Endothelial cell of umbilical vein (primary cell): ENCODE results near the gene CNDP1. TPM values are rescaled to one million over a fixed set of nuclear protein-coding genes. Genes with fewer than 3 reads are reported as not detected.

Experiments
- BruUV-seq: library from RNA; stranded (reverse); fragments of 400-500 nt; replicated peaks from 2 replicates; lab custom pipeline; 2021; lab: Mats Ljungman, UMichigan
- CTCF ChIA-PET: fragments of 300-600, 350-600 bp; sonication (Branson Sonifier 250); formaldehyde crosslinking; loops from one replicate; lab custom pipeline; 2021; ENCODE audit warnings: antibody characterized with exemption, inconsistent platforms; lab: Charles Lee
- POLR2A ChIA-PET: fragments of 300-600, 350-600 bp; sonication (Branson Sonifier 250); formaldehyde crosslinking; loops from one replicate; lab custom pipeline; 2021; ENCODE audit warnings: antibody characterized with exemption, inconsistent platforms; lab: Charles Lee
- DNase-seq: peaks from one replicate; pipeline ENCODE4 v3.0.0-alpha.2; 2011; ENCODE audit warnings: low read depth, low spot score
- FAIRE-seq: peaks from 2 replicates; lab custom pipeline; 2011; peaks lifted over from hg19 to GRCh38; lab: Jason Lieb, UNC
- H2AFZ ChIP-seq: 2 replicates; pipeline ENCODE4 v1.6.0; 2012; ENCODE audit warnings: low read depth, low read length, control low read depth, inconsistent platforms
- H3K27ac ChIP-seq: 2 replicates; pipeline ENCODE4 v1.5.1; 2011; ENCODE audit warnings: low read depth, mild to moderate bottlenecking, control low read depth, low read length, moderate library complexity; ENCODE audit not compliant: insufficient read depth
- H3K27me3 ChIP-seq, 2 experiments: 2 replicates each; pipeline versions ENCODE4 v1.6.0 to v1.6.1; 2011; ENCODE audit warnings: low read length in 2 of 2, mixed read lengths in 1 of 2; ENCODE audit not compliant: control insufficient read depth in 2 of 2, insufficient read depth in 2 of 2
- H3K36me3 ChIP-seq, 2 experiments: 2 replicates in 1 of 2; 3 replicates in 1 of 2; pipeline ENCODE4 v1.5.1; 2011; ENCODE audit warnings: low read length in 2 of 2, mild to moderate bottlenecking in 1 of 2, moderate library complexity in 1 of 2; ENCODE audit not compliant: control insufficient read depth in 2 of 2, insufficient read depth in 2 of 2; ENCODE audit errors: extremely low read depth in 1 of 2
- H3K4me1 ChIP-seq: 3 replicates; pipeline ENCODE4 v1.5.1; 2011; ENCODE audit warnings: mild to moderate bottlenecking, low read length; ENCODE audit not compliant: control insufficient read depth, insufficient read depth; ENCODE audit errors: extremely low read depth
- H3K4me2 ChIP-seq: 2 replicates; pipeline ENCODE4 v1.6.1; 2011; ENCODE audit warnings: low read length, control low read depth, mixed read lengths; ENCODE audit not compliant: insufficient read depth
- H3K4me3 ChIP-seq, 3 experiments: fragments of 200-600 bp in 1 of 3; sonication (generic), shearing (Covaris generic) in 1 of 3; replicated peaks in 1 of 3; 2 replicates each; pipeline ENCODE4 v1.5.1; 2011 to 2016; ENCODE audit warnings: control low read depth in 3 of 3, low read length in 3 of 3, mild to moderate bottlenecking in 2 of 3, inconsistent platforms in 1 of 3, low read depth in 1 of 3, moderate library complexity in 1 of 3; ENCODE audit not compliant: insufficient read depth in 1 of 3
- H3K79me2 ChIP-seq: 2 replicates; pipeline ENCODE4 v1.6.0; 2012; ENCODE audit warnings: low read length, inconsistent platforms; ENCODE audit not compliant: control insufficient read depth, insufficient read depth
- H3K9ac ChIP-seq: replicated peaks from 2 replicates; pipeline ENCODE3; 2011; ENCODE audit warnings: low read length, control low read depth; ENCODE audit not compliant: insufficient read depth; ENCODE audit errors: extremely low read depth
- H3K9me1 ChIP-seq: replicated peaks from 3 replicates; pipeline ENCODE4 v1.6.0; 2011; ENCODE audit warnings: mild to moderate bottlenecking, low read length; ENCODE audit not compliant: control insufficient read depth, insufficient read depth; ENCODE audit errors: extremely low read depth
- H3K9me3 ChIP-seq: replicated peaks from 2 replicates; pipeline ENCODE4 v1.5.1; 2012; ENCODE audit warnings: low read length, inconsistent platforms; ENCODE audit not compliant: control insufficient read depth, insufficient read depth
- H4K20me1 ChIP-seq: replicated peaks from 2 replicates; pipeline ENCODE3; 2011; ENCODE audit warnings: mild to moderate bottlenecking, low read length; ENCODE audit not compliant: control insufficient read depth, insufficient read depth; ENCODE audit errors: extremely low read depth
- EZH2 ChIP-seq: IDR thresholded peaks from 2 replicates; pipeline ENCODE4 v1.6.1; 2012; ENCODE audit warnings: borderline replicate concordance, low read depth, mild to moderate bottlenecking, moderate library complexity, low read length, inconsistent platforms; ENCODE audit not compliant: severe bottlenecking
- FOS ChIP-seq: IDR thresholded peaks from 2 replicates; pipeline ENCODE4 v1.6.1; 2011; ENCODE audit warnings: mild to moderate bottlenecking, low read length, moderate library complexity, borderline replicate concordance; ENCODE audit not compliant: insufficient read depth
- GATA2 ChIP-seq: IDR thresholded peaks from 2 replicates; pipeline ENCODE4 v1.7.0; 2011; ENCODE audit warnings: low read depth, mild to moderate bottlenecking, moderate library complexity, mixed read lengths, low read length; ENCODE audit not compliant: insufficient read length, insufficient read depth
- JUN ChIP-seq: IDR thresholded peaks from 2 replicates; pipeline ENCODE4 v1.6.1; 2011; ENCODE audit warnings: borderline replicate concordance, low read depth; ENCODE audit not compliant: insufficient read length, insufficient read depth
- MYC ChIP-seq: IDR thresholded peaks from one replicate; pipeline ENCODE4 v1.6.1; 2011; ENCODE audit warnings: mild to moderate bottlenecking, low read depth, low read length
- POLR2A ChIP-seq: IDR thresholded peaks from 2 replicates; pipeline ENCODE4 v1.6.1; 2012; ENCODE audit warnings: low read depth, mild to moderate bottlenecking, control low read depth, low read length
- POLR2AphosphoS5 ChIP-seq: IDR thresholded peaks from 2 replicates; pipeline ENCODE4 v1.6.1; 2012; ENCODE audit warnings: low read depth, mild to moderate bottlenecking, control low read depth, low read length, moderate library complexity; ENCODE audit not compliant: insufficient read depth
- dilution Hi-C: fragments of 300-500 bp; cut with MboI; formaldehyde crosslinking; loops from one replicate; pipeline ENCODE4 v1.15.0; 2019; ENCODE audit warnings: low sequenced_read_pairs; ENCODE audit not compliant: extremely low pct_ligation_motif_present
- intact Hi-C: fragments of 100-400 bp; cut with micrococcal nuclease; formaldehyde crosslinking; loops from one replicate; pipeline ENCODE4 v1.10.0; 2022
- polyA plus RNA-seq, 4 experiments: library from polyadenylated mRNA; depleted of rRNA in 3 of 4; stranded (reverse) in 3 of 4; unstranded in 1 of 4; fragments of >200 nt; gene quantifications; 2 replicates each; pipeline versions ENCODE4 v1.2.1 to v1.2.3, GENCODE V29; 2011 to 2012; ENCODE audit warnings: missing spikeins in 1 of 4
- total RNA-seq: library from RNA; stranded (reverse); gene quantifications from 2 replicates; pipeline ENCODE4 v1.2.3, GENCODE V29; 2021
- TF ChIP-seq, protein P1 (sequence below), 2 donors: IDR thresholded peaks; 1 replicate in 1 of 2; 2 replicates in 1 of 2; pipeline ENCODE4 v1.5.1; 2011; ENCODE audit warnings: low read length in 2 of 2, mild to moderate bottlenecking in 2 of 2, moderate library complexity in 2 of 2, control low read depth in 1 of 2, inconsistent platforms in 1 of 2, low read depth in 1 of 2; ENCODE audit not compliant: insufficient read depth in 1 of 2; ENCODE audit errors: extremely low read depth in 1 of 2
- TF ChIP-seq, protein P2 (sequence below): IDR thresholded peaks from 2 replicates; pipeline ENCODE4 v1.6.1; 2011; ENCODE audit not compliant: insufficient read depth, insufficient read length

CNDP1 gene
- total and polyA plus RNA-seq, 2 donors (not counting 3 experiments of a cell fraction or from before 2014, with no cell fraction given) = not detected

DNA sequence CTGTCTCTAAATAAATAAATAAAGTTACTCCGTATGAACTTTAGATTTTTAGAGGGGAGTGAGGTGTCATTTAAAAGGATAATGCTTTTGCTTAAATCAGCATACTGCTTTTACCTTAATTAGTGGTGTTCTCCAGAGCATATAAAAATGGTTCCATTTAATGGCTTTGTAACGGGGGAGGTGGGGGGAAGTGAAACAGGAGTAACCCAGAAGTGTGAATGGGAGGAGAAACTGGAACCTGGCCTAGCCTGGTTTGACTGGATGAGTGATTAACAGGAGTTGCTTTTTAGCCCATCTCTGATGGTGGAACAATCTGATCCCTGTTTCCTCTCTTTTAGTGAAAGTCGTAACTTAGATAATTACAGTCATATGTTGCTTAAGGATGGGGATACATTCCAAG lies 36.5 kb upstream of the CNDP1 start:
- intact Hi-C loops = loop anchor here (2.0 to 10.0 kb wide), 3 partner anchors 707 to 1995 kb away; partner anchors contain the start of gene PTGR3
- BruUV-seq = no TSS peak
- Histone ChIP-seq H3K36me3 (peaks cover 3 to 7% of the 10 kb centered on the region in 2 experiments), H4K20me1 (no peaks in the 10 kb centered on the region), H3K79me2 (peaks cover 23% of the 10 kb centered on the region), H3K4me1 (peaks cover 11% of the 10 kb centered on the region), H3K9me3 (no peaks in the 10 kb centered on the region), H3K4me3 (no peak overlapping the region), H3K9ac (no peak overlapping the region), H2AFZ (no peak overlapping the region), H3K4me2 (no peak overlapping the region), H3K27me3 (peaks cover 6 to 10% of the 10 kb centered on the region in 2 experiments), H3K27ac (no peak overlapping the region), H3K9me1 (no peaks in the 10 kb centered on the region)
- TF ChIP-seq EZH2 (no peak), GATA2 (no peak), MYC (no peak), JUN (no peak), FOS (no peak), POLR2AphosphoS5 (no peak), POLR2A (no peak)
- TF ChIP-seq, protein P1, sequence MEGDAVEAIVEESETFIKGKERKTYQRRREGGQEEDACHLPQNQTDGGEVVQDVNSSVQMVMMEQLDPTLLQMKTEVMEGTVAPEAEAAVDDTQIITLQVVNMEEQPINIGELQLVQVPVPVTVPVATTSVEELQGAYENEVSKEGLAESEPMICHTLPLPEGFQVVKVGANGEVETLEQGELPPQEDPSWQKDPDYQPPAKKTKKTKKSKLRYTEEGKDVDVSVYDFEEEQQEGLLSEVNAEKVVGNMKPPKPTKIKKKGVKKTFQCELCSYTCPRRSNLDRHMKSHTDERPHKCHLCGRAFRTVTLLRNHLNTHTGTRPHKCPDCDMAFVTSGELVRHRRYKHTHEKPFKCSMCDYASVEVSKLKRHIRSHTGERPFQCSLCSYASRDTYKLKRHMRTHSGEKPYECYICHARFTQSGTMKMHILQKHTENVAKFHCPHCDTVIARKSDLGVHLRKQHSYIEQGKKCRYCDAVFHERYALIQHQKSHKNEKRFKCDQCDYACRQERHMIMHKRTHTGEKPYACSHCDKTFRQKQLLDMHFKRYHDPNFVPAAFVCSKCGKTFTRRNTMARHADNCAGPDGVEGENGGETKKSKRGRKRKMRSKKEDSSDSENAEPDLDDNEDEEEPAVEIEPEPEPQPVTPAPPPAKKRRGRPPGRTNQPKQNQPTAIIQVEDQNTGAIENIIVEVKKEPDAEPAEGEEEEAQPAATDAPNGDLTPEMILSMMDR (IDR thresholded peaks at IDR 0.05; ENCODE audit: extremely low read depth in 1 of 2, insufficient read depth in 1 of 2, low read depth in 1 of 2, low read length in 2 of 2) = no peak
- TF ChIP-seq, protein P2, sequence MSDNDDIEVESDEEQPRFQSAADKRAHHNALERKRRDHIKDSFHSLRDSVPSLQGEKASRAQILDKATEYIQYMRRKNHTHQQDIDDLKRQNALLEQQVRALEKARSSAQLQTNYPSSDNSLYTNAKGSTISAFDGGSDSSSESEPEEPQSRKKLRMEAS = no peak
- no peak for DNase-seq
- POLR2A ChIA-PET = no interaction called here
- no peak for FAIRE-seq
- dilution Hi-C loops = no loop called here
- CTCF ChIA-PET = no interaction called here
